SU-DHL-6 (cell line): ENCODE results near the gene CCM2.

Experiments used
- H2AFZ ChIP-seq: fragments of 200-600 bp; sonication (generic); 2 replicates; pipeline ENCODE4 v1.6.1; 2014; ENCODE audit warnings: low read depth, mild to moderate bottlenecking, moderate library complexity, mixed read lengths, antibody characterized with exemption, low read length; ENCODE audit not compliant: severe bottlenecking
- H3F3A ChIP-seq: fragments of 200-600 bp; shearing (Covaris generic); 2 replicates; pipeline ENCODE4 v1.6.0; 2016; ENCODE audit warnings: antibody characterized with exemption, mild to moderate bottlenecking; ENCODE audit not compliant: insufficient read depth
- H3K27ac ChIP-seq: fragments of 200-600 bp; sonication (generic); 2 replicates; pipeline ENCODE4 v1.5.1; 2016; ENCODE audit warnings: low read depth, mild to moderate bottlenecking, low read length, moderate library complexity, mixed read lengths
- H3K27me3 ChIP-seq: fragments of 200-600 bp; sonication (generic), shearing (Covaris generic); 2 replicates; pipeline ENCODE4 v1.6.0; 2014; ENCODE audit warnings: mild to moderate bottlenecking, low read length
- H3K36me3 ChIP-seq: fragments of 200-600 bp; sonication (generic); 2 replicates; pipeline ENCODE4 v1.6.1; 2014; ENCODE audit warnings: mild to moderate bottlenecking, low read length, mixed read lengths
- H3K4me2 ChIP-seq: fragments of 300-600, 200-600 bp; shearing (Covaris generic), sonication (generic); 2 replicates; pipeline ENCODE4 v1.6.0; 2014; ENCODE audit warnings: low read length, low read depth, mild to moderate bottlenecking; ENCODE audit not compliant: poor library complexity, severe bottlenecking
- H3K4me3 ChIP-seq: fragments of 200-600 bp; sonication (generic); 2 replicates; pipeline ENCODE4 v1.5.1; 2014; ENCODE audit warnings: antibody characterized with exemption, low read length, mild to moderate bottlenecking, mixed read lengths; ENCODE audit not compliant: insufficient read depth, poor library complexity, severe bottlenecking
- H3K79me2 ChIP-seq: fragments of 200-600 bp; sonication (generic); 2 replicates; pipeline ENCODE4 v1.6.1; 2014; ENCODE audit warnings: mild to moderate bottlenecking, low read length, moderate library complexity; ENCODE audit not compliant: insufficient read depth
- H3K9ac ChIP-seq: fragments of 200-600 bp; sonication (generic); 2 replicates; pipeline ENCODE4 v1.7.0; 2014; ENCODE audit warnings: mild to moderate bottlenecking, low read length
- H3K9me2 ChIP-seq: fragments of 200-600 bp; sonication (generic); replicated peaks from 2 replicates; pipeline ENCODE4 v1.6.1; 2014; ENCODE audit warnings: low read length; ENCODE audit not compliant: insufficient read depth
- H3K9me3 ChIP-seq: fragments of 200-600 bp; sonication (generic); 2 replicates; pipeline ENCODE4 v1.6.1; 2014; ENCODE audit warnings: low read length, mixed read lengths; ENCODE audit not compliant: insufficient read depth
- H4K20me1 ChIP-seq: fragments of 200-600 bp; sonication (generic); 2 replicates; pipeline ENCODE4 v1.6.1; 2014; ENCODE audit warnings: low read depth, mild to moderate bottlenecking, antibody characterized with exemption, low read length, moderate library complexity, mixed read lengths
- EZH2phosphoT487 ChIP-seq: fragments of 200-600 bp; sonication (generic), shearing (Covaris generic); conservative IDR thresholded peaks from 2 replicates; pipeline ENCODE4 v1.6.1; 2018; ENCODE audit warnings: mild to moderate bottlenecking, antibody characterized with exemption, low read length, moderate library complexity, mixed read lengths
- TF ChIP-seq, protein P1 (sequence below): fragments of 200-600 bp; sonication (generic); IDR thresholded peaks from one replicate; pipeline ENCODE4 v1.5.1; 2017; ENCODE audit warnings: antibody characterized with exemption, mild to moderate bottlenecking, low read length, moderate library complexity; ENCODE audit not compliant: insufficient read depth, poor library complexity, severe bottlenecking

The CCM2 gene

DNA sequence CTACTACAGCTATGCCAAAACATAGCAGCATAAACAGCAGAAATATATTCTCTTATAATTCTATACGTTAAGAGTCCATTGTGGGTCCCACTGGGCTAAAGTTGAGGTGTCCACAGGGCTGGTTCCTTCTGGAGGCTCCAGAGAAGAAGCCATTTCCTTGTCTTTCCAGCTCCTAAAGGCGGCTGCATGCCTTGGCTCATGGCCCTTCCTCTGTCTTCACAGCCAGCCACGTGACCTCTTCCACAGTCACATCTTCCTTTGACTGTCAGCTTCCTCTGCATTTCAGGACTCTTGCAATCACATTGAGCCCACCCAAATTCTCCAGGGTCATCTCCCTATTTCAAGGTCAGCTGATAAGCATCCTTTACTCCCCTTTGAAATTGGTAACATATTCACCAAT lies 71.5 kb downstream of the CCM2 start:
- no peaks in the 10 kb centered on the region for H3K27me3 ChIP-seq
- H3K9me2 ChIP-seq = no peaks in the 10 kb centered on the region
- H3K27ac ChIP-seq = no peak overlapping the region
- no peak overlapping the region for H3K9ac ChIP-seq
- no peak for TF ChIP-seq EZH2phosphoT487
- TF ChIP-seq, protein P1, sequence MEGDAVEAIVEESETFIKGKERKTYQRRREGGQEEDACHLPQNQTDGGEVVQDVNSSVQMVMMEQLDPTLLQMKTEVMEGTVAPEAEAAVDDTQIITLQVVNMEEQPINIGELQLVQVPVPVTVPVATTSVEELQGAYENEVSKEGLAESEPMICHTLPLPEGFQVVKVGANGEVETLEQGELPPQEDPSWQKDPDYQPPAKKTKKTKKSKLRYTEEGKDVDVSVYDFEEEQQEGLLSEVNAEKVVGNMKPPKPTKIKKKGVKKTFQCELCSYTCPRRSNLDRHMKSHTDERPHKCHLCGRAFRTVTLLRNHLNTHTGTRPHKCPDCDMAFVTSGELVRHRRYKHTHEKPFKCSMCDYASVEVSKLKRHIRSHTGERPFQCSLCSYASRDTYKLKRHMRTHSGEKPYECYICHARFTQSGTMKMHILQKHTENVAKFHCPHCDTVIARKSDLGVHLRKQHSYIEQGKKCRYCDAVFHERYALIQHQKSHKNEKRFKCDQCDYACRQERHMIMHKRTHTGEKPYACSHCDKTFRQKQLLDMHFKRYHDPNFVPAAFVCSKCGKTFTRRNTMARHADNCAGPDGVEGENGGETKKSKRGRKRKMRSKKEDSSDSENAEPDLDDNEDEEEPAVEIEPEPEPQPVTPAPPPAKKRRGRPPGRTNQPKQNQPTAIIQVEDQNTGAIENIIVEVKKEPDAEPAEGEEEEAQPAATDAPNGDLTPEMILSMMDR = no peak
- no peaks in the 10 kb centered on the region for H3K9me3 ChIP-seq
- no peaks in the 10 kb centered on the region for H4K20me1 ChIP-seq
- H3K79me2 ChIP-seq = 0 out of 2 replicates have a peak, but pooled peaks cover 2% of the 10 kb centered on the region
- H2AFZ ChIP-seq = no peak overlapping the region
- H3K4me2 ChIP-seq = no peak overlapping the region
- no peak overlapping the region for H3K4me3 ChIP-seq
- H3K36me3 ChIP-seq = no peaks in the 10 kb centered on the region
- H3F3A ChIP-seq = no peaks in the 10 kb centered on the region

DNA sequence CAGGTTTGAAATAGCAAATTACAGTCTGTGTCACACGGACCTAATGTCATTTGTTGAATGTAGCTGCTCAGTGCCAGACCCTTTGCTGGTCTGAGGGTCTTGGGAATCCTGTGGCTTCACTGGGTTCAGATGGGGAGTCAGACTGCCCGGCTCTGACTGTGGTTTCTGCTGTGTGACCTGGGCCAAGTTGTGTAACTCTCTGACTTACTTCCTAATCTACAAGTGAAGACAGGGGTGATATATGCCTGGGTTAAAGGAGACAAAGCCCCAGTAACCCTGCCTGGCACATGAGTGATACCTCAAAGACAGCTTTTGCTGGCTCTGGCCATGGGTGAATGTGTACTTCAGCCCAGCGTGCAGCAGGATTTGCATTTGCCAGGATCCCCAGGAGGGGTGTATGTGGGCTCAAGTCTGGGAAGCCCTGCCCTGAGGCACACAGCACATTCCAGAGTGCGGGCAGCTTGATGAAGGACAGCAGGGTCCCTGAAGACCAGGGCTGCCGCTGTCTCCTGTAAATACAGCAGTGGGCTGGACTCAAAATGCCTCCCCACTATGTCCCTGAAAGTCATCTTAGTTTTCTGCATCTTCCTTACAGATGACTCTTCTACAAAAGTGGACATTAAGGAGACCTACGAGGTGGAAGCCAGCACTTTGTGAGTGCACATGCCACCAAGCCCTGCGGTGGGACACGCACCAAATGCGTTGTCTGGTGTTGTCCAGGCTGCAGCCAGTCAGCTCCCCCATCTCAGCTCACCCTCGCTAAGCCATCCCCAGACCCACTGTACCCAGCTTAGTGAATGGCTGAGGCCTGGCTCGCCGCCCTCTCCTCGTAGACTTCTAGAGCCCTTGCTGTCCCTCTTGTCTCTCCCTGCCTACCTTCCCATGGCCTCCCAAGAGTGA lies 72.4 kb downstream of the CCM2 start:
- no peaks in the 10 kb centered on the region for H3K36me3 ChIP-seq
- H3K4me2 ChIP-seq = no peak overlapping the region
- H2AFZ ChIP-seq = no peak overlapping the region
- H4K20me1 ChIP-seq = no peaks in the 10 kb centered on the region
- H3K27ac ChIP-seq = no peak overlapping the region
- no peaks in the 10 kb centered on the region for H3K9me3 ChIP-seq
- H3K27me3 ChIP-seq = no peaks in the 10 kb centered on the region
- TF ChIP-seq, protein P1 = no peak
- TF ChIP-seq EZH2phosphoT487 = no peak
- H3K9ac ChIP-seq = no peak overlapping the region
- H3K79me2 ChIP-seq = no peaks in the 10 kb centered on the region
- H3F3A ChIP-seq = no peaks in the 10 kb centered on the region
- H3K4me3 ChIP-seq = no peak overlapping the region
- H3K9me2 ChIP-seq = no peaks in the 10 kb centered on the region

DNA sequence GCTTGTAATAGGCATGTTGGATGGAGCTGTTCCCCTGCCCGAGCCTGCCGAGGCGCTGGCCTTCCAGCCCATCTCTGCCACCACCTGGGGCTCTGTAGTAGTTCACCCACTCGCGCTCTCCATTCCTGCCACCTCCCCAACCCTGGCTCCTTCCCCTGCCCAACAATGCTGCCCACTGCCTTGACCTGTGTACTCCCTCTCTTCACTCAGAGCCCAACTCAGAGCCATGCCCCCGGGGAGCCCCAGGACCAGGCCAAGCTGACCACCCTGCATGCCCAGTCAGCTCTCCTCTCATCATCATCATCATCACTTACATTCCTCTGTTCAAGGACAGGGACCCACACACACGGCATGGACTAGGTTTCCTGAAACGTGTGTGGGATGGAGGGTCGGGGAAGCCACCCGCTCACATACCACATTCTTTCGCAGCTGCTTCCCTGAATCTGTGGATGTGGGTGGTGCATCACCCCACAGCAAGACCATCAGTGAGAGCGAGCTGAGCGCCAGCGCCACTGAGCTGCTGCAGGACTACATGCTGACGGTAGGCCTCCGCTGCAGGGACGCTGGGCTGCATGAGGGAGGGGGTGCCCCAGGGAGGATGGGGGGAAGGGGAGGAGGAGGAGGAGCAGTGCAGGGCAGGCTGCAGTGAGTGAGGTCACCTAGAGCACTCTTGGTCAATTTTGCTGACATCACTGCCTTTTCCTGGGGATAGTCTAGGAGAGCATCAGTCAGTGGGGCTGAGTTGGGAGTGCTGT lies 73.2 kb downstream of the CCM2 start:
- no peaks in the 10 kb centered on the region for H3K79me2 ChIP-seq
- no peaks in the 10 kb centered on the region for H4K20me1 ChIP-seq
- no peaks in the 10 kb centered on the region for H3F3A ChIP-seq
- no peak overlapping the region for H3K9ac ChIP-seq
- no peaks in the 10 kb centered on the region for H3K36me3 ChIP-seq
- no peak overlapping the region for H3K4me2 ChIP-seq
- no peaks in the 10 kb centered on the region for H3K27me3 ChIP-seq
- H3K9me2 ChIP-seq = no peaks in the 10 kb centered on the region
- H3K9me3 ChIP-seq = no peaks in the 10 kb centered on the region
- TF ChIP-seq, protein P1 = no peak
- TF ChIP-seq EZH2phosphoT487 = no peak
- no peak overlapping the region for H2AFZ ChIP-seq
- no peak overlapping the region for H3K4me3 ChIP-seq
- no peak overlapping the region for H3K27ac ChIP-seq
